ENCODE results near the gene FABP2.
"Not testable (repeated sequence)": the region's sequence is repeated elsewhere in the genome, so short reads cannot be mapped to it uniquely, and the experiment has no call there.

Gene FABP2

GRCh38 chr4:119321921-119322687, at the start of gene FABP2:
TSS of gene FABP2 (minus strand) at chr4:119322138. CDS start at chr4:119322102, 36 bp downstream.
- no peak for DNase-seq

GRCh38 chr4:119370951-119371683, 49.2 kb upstream of the FABP2 start:
- not testable (repeated sequence) for DNase-seq

- not testable (repeated sequence) for DNase-seq
Measured at GRCh38 chr4:119370392-119370791, 48.5 kb upstream of the FABP2 start.

- DNase-seq, result not testable (repeated sequence)
Measured at GRCh38 chr4:119366802-119367201, 44.9 kb upstream of the FABP2 start.

GRCh38 chr4:119364203-119364602, 42.3 kb upstream of the FABP2 start:
- DNase-seq, result not testable (repeated sequence)

GRCh38 chr4:119363372-119363771, 41.4 kb upstream of the FABP2 start:
- DNase-seq, result not testable (repeated sequence)

GRCh38 chr4:119362413-119362812, 40.5 kb upstream of the FABP2 start:
- DNase-seq, result not testable (repeated sequence)

- DNase-seq, result not testable (repeated sequence)
Measured at GRCh38 chr4:119359873-119360272, 37.9 kb upstream of the FABP2 start.

GRCh38 chr4:119356796-119357195, 34.9 kb upstream of the FABP2 start:
- DNase-seq, result not testable (repeated sequence)

GRCh38 chr4:119356041-119356440, 34.1 kb upstream of the FABP2 start:
- not testable (repeated sequence) for DNase-seq

GRCh38 chr4:119353364-119353763, 31.4 kb upstream of the FABP2 start:
- not testable (repeated sequence) for DNase-seq

- DNase-seq, result not testable (repeated sequence)
Measured at GRCh38 chr4:119348169-119348568, 26.2 kb upstream of the FABP2 start.

- not testable (repeated sequence) for DNase-seq
Measured at GRCh38 chr4:119343293-119343692, 21.4 kb upstream of the FABP2 start.

GRCh38 chr4:119339895-119340294, 18.0 kb upstream of the FABP2 start:
- not testable (repeated sequence) for DNase-seq

- no peak for DNase-seq
Measured at GRCh38 chr4:119337010-119337409, 15.1 kb upstream of the FABP2 start.

- not testable (repeated sequence) for DNase-seq
Measured at GRCh38 chr4:119336332-119336979, 14.5 kb upstream of the FABP2 start.

- DNase-seq, result no peak
Measured at GRCh38 chr4:119329835-119330620, 8.1 kb upstream of the FABP2 start.

GRCh38 chr4:119328695-119329094, 6.8 kb upstream of the FABP2 start:
- DNase-seq, result no peak

GRCh38 chr4:119317990-119318389, 3.9 kb downstream of the FABP2 start:
- no peak for DNase-seq

- DNase-seq, result no peak
Measured at GRCh38 chr4:119315036-119315435, 6.9 kb downstream of the FABP2 start.

- no peak for DNase-seq
Measured at GRCh38 chr4:119314356-119314755, 7.6 kb downstream of the FABP2 start.

GRCh38 chr4:119313237-119313636, 8.7 kb downstream of the FABP2 start:
- DNase-seq, result no peak

- no peak for DNase-seq
Measured at GRCh38 chr4:119310826-119311225, 11.1 kb downstream of the FABP2 start.

Measured in NCI-H1436 treated with DMSO at 0.1 percent for 48 hours (cell line).